GM12872 (cell line): ENCODE data around the gene LCE2D.
"Not testable (repeated sequence)": the region's sequence is repeated elsewhere in the genome, so short reads cannot be mapped to it uniquely, and the experiment has no call there.

Experiments used
- TF ChIP-seq, protein P1 (sequence below): IDR thresholded peaks from 3 replicates; pipeline ENCODE4 v1.5.1; 2011; ENCODE audit warnings: low read depth, mild to moderate bottlenecking, low read length, moderate library complexity; ENCODE audit not compliant: insufficient read depth

Gene LCE2D

GRCh38 chr1:152667648-152668047 lies 4.5 kb downstream of the LCE2D start:
- TF ChIP-seq, protein P1, sequence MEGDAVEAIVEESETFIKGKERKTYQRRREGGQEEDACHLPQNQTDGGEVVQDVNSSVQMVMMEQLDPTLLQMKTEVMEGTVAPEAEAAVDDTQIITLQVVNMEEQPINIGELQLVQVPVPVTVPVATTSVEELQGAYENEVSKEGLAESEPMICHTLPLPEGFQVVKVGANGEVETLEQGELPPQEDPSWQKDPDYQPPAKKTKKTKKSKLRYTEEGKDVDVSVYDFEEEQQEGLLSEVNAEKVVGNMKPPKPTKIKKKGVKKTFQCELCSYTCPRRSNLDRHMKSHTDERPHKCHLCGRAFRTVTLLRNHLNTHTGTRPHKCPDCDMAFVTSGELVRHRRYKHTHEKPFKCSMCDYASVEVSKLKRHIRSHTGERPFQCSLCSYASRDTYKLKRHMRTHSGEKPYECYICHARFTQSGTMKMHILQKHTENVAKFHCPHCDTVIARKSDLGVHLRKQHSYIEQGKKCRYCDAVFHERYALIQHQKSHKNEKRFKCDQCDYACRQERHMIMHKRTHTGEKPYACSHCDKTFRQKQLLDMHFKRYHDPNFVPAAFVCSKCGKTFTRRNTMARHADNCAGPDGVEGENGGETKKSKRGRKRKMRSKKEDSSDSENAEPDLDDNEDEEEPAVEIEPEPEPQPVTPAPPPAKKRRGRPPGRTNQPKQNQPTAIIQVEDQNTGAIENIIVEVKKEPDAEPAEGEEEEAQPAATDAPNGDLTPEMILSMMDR: no peak

DNA sequence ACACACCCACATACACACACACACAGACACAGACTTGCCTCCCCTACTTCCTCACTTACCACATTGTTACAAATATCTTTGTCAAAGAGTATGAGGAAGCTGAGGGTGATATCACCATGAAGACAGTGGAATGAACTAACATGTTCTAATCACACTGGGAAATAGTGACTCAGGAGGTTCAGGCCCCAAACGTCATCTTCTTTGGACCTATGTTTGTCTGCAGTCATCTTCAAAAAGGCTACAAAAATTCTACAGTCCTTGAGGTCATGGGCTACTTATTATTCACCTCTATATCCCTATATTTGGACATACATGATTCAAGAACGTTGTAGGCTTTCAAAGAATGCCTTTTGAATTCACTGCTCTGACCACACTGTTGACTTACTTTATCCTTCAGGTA lies 9.8 kb downstream of the LCE2D start:
- TF ChIP-seq, protein P1: no peak

- TF ChIP-seq, protein P1: not testable (repeated sequence)
Measured at GRCh38 chr1:152674983-152675382, 11.8 kb downstream of the LCE2D start, which contains the start of gene LCE2C. Gene LCE2C (plus strand): TSS chr1:152675279. CDS start chr1:152676016, 737 bp downstream.

DNA sequence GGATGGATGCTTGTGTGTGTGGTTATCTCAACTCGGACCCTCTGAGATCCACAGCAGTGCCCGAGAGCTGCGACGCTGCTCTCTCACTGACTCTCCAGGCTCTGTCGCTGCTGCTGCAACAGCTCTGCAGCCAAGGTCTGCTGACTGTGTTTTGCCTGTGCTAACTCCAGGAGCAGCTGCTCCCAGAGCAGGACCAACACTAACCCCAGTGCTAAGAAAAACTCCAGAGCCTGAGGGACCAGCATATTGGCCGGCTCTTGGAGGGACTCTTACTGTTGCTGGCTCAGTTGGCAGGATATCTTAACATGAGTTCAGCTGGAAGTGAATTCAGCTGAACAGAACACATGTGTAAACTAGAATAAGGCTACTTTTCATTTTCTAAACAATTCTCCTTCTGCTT lies 16.3 kb downstream of the LCE2D start:
- TF ChIP-seq, protein P1: no peak

DNA sequence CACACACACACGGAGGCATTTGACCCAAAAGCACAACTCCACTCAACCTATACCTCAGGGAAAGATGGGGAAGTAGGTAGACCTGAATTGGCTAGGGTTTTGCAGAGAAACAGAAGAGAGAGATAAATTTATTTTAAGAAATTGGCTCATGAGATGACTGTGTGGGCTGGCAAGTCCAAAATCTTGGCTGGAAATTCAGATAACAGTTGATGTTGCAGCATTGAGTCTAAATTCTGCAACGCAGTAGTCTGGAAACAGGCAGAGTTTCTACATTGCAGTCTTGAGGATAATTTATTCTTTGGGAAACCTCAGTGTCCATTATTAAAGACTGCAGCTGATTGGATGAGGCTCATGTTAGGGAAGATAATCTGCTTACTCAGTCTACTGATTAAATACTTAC lies 18.4 kb downstream of the LCE2D start:
- TF ChIP-seq, protein P1: no peak

DNA sequence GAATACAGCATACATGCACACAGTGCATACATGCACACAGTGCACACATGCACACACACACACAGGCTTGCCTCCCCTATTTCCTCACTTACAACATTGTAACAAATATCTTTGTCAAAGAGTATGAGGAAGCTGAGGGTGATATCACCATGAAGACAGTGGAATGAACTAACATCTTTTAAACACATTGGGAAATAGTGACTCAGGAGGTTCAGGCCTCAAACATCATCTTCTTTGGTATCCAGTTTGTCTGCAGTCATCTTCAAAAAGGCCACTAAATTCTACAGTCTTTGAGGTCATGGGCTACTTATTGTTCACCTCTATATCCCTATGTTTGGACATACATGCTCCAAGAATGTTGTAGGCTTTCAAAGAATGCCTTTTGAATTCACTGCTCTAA lies 20.7 kb downstream of the LCE2D start:
- TF ChIP-seq, protein P1: no peak

DNA sequence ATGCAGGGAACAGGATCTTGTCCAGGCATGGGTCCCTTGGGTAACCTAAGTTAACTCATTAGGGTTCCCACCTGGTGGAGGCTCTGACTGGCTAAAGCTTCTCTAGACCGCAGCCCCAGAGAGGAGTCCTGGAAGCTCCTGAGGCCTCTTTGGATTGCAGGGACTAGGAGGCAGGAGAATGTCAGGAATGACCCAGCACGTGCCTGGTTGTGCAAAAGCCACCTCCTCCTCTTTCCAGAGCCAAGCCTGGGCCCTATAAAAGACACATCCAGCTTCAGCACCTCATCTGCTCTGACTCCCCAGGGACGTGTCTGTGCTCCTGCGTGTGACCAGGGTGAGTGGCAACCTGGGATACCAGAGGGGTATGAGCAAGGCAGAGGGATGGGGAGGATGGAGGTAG lies 22.6 kb downstream of the LCE2D start, which contains the start of gene LCE2B:
Gene LCE2B (plus strand): TSS at position 301 of the 400 bp plus-strand sequence. CDS start 721 bp downstream, outside the sequence.
- TF ChIP-seq, protein P1: not testable (repeated sequence)
